Activated T-cell treated with anti-CD3 and anti-CD28 coated beads, Interleukin-2, amount 50 U/mL, for 24 hours (primary cell): Measurements from ENCODE around the gene GRM4.

Experiments used
- DNase-seq: peaks from one replicate; pipeline ENCODE4 v3.0.0-alpha.2; 2020
- H3K27ac Mint-ChIP-seq: 2 replicates; pipeline ENCODE4 v1.8.0; 2020; ENCODE audit warnings: mild to moderate bottlenecking, mixed read lengths
- H3K27me3 Mint-ChIP-seq: 2 replicates; pipeline ENCODE4 v1.8.0; 2020; ENCODE audit warnings: mixed read lengths
- H3K36me3 Mint-ChIP-seq: 2 replicates; pipeline ENCODE4 v1.8.0; 2020; ENCODE audit warnings: low read depth, mixed read lengths
- H3K4me1 Mint-ChIP-seq: 2 replicates; pipeline ENCODE4 v1.8.0; 2020; ENCODE audit warnings: low read depth, mixed read lengths
- H3K4me3 Mint-ChIP-seq: 2 replicates; pipeline ENCODE4 v1.8.0; 2020; ENCODE audit warnings: mild to moderate bottlenecking, moderate library complexity, mixed read lengths
- H3K9me3 Mint-ChIP-seq: 2 replicates; pipeline ENCODE4 v1.8.0; 2020; ENCODE audit warnings: mixed read lengths

Gene GRM4

DNA sequence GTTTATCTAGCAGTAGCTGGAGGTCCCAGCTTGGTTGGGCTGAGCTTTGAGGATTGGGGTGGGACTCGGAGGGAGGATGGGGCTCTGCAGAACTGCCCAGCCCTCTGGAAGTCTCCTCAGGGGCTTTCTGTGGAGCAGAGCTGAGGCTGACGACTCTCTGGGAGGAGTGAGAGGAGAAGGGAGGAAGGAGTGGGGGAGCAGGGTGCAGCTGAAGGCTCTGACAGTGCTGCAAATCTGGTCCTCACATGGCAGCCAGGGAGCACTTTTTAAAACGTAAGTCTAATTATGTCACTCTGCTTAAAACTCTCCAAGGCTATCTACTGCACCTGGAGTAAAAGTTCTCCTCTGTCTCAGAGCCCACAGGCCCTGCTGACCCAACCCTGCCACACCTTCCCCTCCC is 32.4 kb downstream of the GRM4 start:
- H3K27ac Mint-ChIP-seq: no peak overlapping the region
- H3K27me3 Mint-ChIP-seq: peaks cover 35% of the 10 kb centered on the region

DNA sequence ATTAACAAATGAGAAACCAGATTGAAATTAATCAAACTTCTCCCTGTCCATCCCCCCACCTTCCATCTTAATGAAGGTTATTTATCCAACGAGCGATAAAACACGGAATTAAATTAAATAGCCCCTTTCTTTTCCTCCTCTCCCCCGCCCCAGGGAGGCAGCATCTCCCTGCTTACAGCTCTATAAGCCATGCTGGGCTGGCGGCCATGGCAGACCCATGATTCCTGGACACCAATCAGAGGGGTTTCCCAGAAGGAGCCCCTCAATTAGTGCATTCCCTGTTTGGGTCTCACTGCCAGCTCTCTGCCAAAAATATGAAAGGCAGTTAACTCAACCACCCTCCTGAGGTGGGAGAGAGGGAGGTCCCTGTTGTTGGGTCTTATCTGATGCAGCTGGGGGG is 33.8 kb downstream of the GRM4 start:
- Mint-ChIP-seq H3K27ac (no peak overlapping the region), H3K4me3 (no peak overlapping the region), H3K27me3 (peaks cover 35% of the 10 kb centered on the region), H3K9me3 (no peaks in the 10 kb centered on the region), H3K4me1 (no peaks in the 10 kb centered on the region), H3K36me3 (no peaks in the 10 kb centered on the region)
- no peak for DNase-seq

More for the DNA sequence above, 32.4 kb downstream of the GRM4 start:
- Mint-ChIP-seq H3K9me3 (no peaks in the 10 kb centered on the region), H3K4me3 (no peak overlapping the region), H3K36me3 (no peaks in the 10 kb centered on the region), H3K4me1 (no peaks in the 10 kb centered on the region)
- DNase-seq: no peak

DNA sequence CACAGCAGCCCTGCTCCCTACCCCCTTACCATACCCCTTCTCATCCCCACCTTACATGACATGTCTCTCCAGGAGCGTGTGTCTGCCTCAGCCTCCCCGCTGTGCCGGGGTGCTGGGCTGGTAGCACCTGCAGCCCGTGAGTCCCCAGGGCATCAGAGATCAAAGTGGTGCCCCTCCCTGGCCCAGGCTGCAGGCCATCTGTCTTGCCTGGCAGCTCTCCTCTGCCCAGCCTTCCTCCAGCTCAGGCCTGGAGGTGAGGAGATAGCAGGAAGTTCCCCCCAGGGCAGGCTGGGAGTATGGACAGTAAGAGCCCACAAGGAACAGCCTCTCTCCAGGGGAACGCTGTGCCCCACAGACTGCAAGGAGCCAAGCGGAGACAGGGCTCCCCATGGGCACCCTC is 35.3 kb downstream of the GRM4 start:
- Mint-ChIP-seq H3K9me3 (no peaks in the 10 kb centered on the region), H3K27me3 (peaks cover 36% of the 10 kb centered on the region), H3K4me1 (no peaks in the 10 kb centered on the region), H3K4me3 (no peak overlapping the region), H3K27ac (no peak overlapping the region), H3K36me3 (no peaks in the 10 kb centered on the region)
- DNase-seq: no peak

DNA sequence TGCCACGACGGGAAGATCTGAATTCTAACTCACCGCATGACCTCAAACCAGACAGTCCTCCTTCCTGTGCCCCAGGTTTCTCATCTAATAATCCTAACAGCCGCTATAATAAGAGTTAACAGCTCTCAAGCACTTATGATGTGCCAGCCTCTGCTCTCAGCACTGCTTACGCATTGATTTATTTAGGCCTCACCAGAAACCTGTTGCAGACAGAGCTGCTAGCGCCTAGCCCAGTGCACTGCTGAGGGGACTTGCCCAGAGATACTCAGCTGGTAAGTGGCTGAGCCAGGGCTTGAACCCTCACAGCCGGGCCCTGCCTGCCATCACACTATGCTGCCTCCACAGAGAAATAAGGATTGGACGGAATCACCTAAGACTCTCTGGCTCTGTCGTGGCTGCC is 37.7 kb downstream of the GRM4 start:
- DNase-seq: no peak
- no peak overlapping the region for H3K4me3 Mint-ChIP-seq
- H3K36me3 Mint-ChIP-seq: no peaks in the 10 kb centered on the region
- H3K9me3 Mint-ChIP-seq: no peaks in the 10 kb centered on the region
- H3K4me1 Mint-ChIP-seq: no peaks in the 10 kb centered on the region
- H3K27me3 Mint-ChIP-seq: peaks cover 28% of the 10 kb centered on the region
- H3K27ac Mint-ChIP-seq: no peak overlapping the region

DNA sequence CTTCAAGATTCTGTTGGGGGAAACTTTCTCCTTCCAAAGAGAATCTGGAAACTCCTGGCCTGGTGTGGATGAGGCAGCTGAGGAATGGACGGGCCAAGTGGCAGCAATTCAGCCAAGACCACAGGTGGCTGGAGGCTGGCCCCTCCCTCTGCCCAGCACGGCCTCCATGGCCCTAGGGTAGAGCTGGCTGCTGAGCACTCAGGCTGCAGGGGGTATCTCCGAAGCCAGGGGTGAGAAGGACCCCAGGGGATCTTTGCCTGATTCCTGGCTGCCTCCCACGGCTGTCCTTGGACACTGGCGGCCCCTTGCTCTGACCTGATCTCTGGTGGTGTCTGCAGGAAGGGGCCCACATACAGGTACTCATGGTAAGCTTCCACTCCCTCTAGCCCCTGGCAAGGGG is 39.0 kb downstream of the GRM4 start:
- Mint-ChIP-seq H3K4me1 (no peaks in the 10 kb centered on the region), H3K9me3 (no peaks in the 10 kb centered on the region), H3K27me3 (peaks cover 19% of the 10 kb centered on the region), H3K27ac (no peak overlapping the region), H3K4me3 (no peak overlapping the region), H3K36me3 (no peaks in the 10 kb centered on the region)
- no peak for DNase-seq

DNA sequence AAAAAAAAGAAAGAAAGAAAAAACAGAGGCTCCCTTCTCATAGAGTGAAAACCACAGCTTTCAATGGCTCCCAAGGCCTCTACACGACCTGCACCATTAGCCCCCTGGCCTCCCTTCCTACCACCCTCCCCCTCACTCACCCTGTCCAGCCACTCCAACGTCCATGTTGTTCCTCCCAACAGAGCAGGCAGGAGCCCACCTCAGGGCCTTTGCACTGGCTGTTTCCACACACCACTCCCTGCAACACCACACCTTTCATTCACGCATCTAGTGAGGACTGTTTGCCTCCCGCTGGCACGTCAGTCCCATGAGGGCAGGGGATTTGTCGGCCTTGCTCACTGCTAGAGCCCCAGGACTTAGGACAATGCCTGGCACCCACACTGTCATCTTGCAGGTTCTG is 39.5 kb downstream of the GRM4 start:
- Mint-ChIP-seq H3K4me3 (no peak overlapping the region), H3K27me3 (peaks cover 19% of the 10 kb centered on the region), H3K36me3 (no peaks in the 10 kb centered on the region), H3K4me1 (no peaks in the 10 kb centered on the region), H3K9me3 (no peaks in the 10 kb centered on the region), H3K27ac (no peak overlapping the region)
- DNase-seq: no peak

DNA sequence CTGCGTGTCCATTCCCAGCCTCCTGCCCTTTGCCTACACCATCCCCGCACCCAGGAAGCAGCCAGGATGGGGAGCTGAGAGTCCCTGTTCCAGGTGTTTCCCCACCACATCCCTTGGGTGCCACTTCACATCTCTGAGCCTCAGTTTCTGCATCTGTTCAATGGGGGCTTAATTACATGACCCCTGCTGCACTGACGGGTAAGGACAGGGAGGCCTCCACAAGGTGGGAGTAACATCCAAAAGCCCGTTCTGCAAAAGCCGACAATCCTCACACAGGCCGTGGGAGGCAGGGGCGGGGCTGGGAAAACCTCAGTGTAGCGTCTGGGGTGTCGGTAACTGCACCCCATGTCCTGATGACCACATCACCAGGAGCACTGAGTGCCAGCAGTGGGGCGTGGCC is 41.3 kb downstream of the GRM4 start:
- peaks cover 9% of the 10 kb centered on the region for H3K27me3 Mint-ChIP-seq
- H3K4me1 Mint-ChIP-seq: no peaks in the 10 kb centered on the region
- no peaks in the 10 kb centered on the region for H3K9me3 Mint-ChIP-seq
- no peaks in the 10 kb centered on the region for H3K36me3 Mint-ChIP-seq
- no peak overlapping the region for H3K4me3 Mint-ChIP-seq
- no peak for DNase-seq
- H3K27ac Mint-ChIP-seq: no peak overlapping the region

DNA sequence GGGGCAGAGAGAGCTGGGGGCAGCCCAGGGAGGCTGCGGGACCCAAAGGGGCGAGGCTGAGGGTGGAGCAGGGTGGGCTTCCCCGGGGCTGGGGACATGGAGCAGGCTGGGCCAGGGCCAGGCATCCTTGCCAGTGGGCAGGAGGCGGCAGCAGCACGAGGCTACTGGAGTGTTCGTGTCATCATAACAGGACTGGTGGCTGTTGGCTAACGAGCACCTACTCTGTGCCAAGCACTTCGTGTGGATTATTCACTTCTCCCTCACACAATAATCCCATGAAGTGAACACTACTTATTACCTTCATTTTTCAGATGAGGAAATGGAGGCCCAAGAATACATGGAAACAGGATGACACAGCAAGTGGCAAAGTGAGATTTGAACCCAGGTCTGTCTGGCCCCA is 41.7 kb downstream of the GRM4 start:
- peaks cover 9% of the 10 kb centered on the region for H3K27me3 Mint-ChIP-seq
- no peak for DNase-seq

DNA sequence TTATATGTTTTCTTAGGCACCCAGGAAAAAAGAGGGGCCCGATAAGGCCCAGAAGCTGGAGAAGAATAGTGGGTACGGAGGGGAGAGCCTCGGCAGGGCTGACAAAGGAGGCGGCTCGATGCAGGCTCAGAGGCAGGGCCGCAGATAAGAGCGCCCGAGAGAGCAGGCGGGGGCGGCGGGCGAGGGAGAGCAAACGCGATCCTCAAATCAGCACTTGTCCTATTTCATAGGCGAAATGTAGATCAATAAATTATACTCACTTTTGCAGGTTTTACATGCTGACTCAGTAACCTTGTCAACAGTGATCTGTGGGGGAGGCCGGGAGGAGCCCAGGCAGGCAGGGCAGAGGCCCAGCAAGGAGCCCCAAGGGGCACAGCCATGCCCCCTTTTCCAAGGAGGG is 42.6 kb downstream of the GRM4 start:
- Mint-ChIP-seq H3K9me3 (no peaks in the 10 kb centered on the region), H3K27me3 (peaks cover 9% of the 10 kb centered on the region), H3K4me1 (no peaks in the 10 kb centered on the region), H3K4me3 (no peak overlapping the region), H3K27ac (no peak overlapping the region), H3K36me3 (no peaks in the 10 kb centered on the region)
- no peak for DNase-seq

More for the DNA sequence above, 41.7 kb downstream of the GRM4 start:
- Mint-ChIP-seq H3K36me3 (no peaks in the 10 kb centered on the region), H3K4me3 (no peak overlapping the region), H3K9me3 (no peaks in the 10 kb centered on the region), H3K27ac (no peak overlapping the region), H3K4me1 (no peaks in the 10 kb centered on the region)

DNA sequence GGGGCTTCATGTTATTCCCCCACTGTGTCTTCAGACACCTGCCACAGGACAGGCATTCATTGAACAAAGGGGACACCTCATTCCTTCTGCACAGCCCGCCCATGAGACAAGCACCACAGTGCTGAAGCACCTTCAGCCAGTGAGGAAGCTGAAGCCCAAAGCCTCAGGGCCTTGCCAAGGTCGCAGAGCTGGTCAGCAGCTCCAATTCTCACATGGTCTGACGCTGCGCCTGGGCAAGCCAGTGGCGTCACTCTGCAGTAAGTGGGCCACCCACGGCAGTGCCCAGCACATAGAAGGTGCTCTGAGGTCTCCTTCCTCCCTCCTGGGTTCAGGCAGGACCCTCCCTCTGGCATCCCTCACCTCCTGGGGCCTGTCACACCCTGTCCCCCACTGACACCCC is 43.2 kb downstream of the GRM4 start:
- H3K27ac Mint-ChIP-seq: no peak overlapping the region
- no peaks in the 10 kb centered on the region for H3K9me3 Mint-ChIP-seq
- H3K4me3 Mint-ChIP-seq: no peak overlapping the region
- DNase-seq: no peak
- H3K27me3 Mint-ChIP-seq: peaks cover 10% of the 10 kb centered on the region
- no peaks in the 10 kb centered on the region for H3K4me1 Mint-ChIP-seq
- H3K36me3 Mint-ChIP-seq: no peaks in the 10 kb centered on the region

DNA sequence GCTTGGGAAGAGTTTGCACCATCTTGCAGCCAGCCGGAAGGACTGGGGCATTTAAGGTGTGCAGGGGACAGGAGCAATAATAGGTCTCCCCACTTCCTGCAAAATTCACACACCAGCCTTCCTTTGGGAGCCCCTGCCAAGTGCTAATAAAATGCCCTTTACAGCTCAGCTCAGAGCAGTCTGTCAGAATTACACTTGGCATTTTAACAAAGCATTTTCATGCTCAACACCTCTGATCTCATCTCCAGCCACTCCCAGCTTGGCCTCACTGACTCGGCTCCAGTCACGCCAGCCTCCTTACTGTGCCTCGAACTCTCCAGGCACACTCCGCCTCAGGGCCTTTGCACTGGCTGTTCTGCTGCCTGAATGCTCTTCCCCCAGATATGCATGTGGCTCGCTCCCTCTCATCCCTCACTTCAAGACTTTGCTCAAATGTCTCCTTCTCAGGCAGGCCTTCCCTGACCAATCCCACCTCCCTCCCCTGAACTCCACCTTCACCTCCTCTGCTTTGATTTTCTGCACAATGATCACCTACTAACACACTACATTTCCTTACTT is 43.7 kb downstream of the GRM4 start:
- H3K36me3 Mint-ChIP-seq: no peaks in the 10 kb centered on the region

DNA sequence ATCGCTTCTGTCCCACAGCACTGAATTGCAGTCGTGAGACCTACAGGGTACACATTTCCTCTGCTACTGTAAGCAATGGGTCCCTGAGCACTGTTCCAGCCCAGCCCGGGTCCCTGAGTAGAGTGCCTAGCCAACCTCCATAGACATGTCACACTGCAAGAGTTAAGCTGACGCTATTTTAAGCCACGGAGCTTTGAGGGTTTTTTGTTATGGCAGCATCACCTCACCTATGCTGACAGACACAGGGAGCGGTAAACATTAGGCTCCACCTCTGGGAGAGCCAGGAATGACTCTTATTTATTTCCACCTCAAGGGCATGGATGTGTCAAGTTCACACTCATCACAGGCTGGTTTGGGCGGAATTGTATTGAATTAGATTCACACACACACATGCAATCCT is 45.1 kb downstream of the GRM4 start:
- peaks cover 20% of the 10 kb centered on the region for H3K27me3 Mint-ChIP-seq
- no peaks in the 10 kb centered on the region for H3K4me1 Mint-ChIP-seq
- H3K4me3 Mint-ChIP-seq: no peak overlapping the region
- no peaks in the 10 kb centered on the region for H3K9me3 Mint-ChIP-seq
- H3K36me3 Mint-ChIP-seq: no peaks in the 10 kb centered on the region
- H3K27ac Mint-ChIP-seq: no peak overlapping the region
- DNase-seq: no peak

More for the DNA sequence above, 43.7 kb downstream of the GRM4 start:
- Mint-ChIP-seq H3K4me3 (no peak overlapping the region), H3K4me1 (no peaks in the 10 kb centered on the region), H3K9me3 (no peaks in the 10 kb centered on the region), H3K27me3 (peaks cover 10% of the 10 kb centered on the region), H3K27ac (no peak overlapping the region)
- no peak for DNase-seq

DNA sequence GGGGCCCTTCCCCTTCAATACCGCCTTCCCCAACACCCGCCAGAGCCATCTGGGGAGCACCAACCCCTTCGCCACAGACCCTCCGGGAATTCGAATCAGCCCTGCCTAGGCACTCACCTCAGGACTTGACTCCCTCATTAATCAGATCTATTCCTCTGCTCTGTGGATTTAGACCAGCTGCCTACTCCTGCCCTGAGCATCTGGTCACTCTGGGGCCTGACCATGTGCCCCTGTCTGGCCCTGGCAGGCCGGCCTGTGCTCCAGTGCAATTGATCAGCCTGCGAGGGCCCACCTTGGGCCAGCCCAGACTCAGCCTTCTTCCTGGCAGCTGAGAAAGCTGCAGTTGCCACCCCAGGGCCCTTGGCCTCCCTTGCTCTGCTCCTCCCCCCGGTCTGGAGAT is 46.0 kb downstream of the GRM4 start:
- no peaks in the 10 kb centered on the region for H3K9me3 Mint-ChIP-seq
- no peak for DNase-seq
- H3K27ac Mint-ChIP-seq: no peak overlapping the region
- no peak overlapping the region for H3K4me3 Mint-ChIP-seq
- no peaks in the 10 kb centered on the region for H3K4me1 Mint-ChIP-seq
- H3K27me3 Mint-ChIP-seq: peaks cover 25% of the 10 kb centered on the region
- no peaks in the 10 kb centered on the region for H3K36me3 Mint-ChIP-seq

DNA sequence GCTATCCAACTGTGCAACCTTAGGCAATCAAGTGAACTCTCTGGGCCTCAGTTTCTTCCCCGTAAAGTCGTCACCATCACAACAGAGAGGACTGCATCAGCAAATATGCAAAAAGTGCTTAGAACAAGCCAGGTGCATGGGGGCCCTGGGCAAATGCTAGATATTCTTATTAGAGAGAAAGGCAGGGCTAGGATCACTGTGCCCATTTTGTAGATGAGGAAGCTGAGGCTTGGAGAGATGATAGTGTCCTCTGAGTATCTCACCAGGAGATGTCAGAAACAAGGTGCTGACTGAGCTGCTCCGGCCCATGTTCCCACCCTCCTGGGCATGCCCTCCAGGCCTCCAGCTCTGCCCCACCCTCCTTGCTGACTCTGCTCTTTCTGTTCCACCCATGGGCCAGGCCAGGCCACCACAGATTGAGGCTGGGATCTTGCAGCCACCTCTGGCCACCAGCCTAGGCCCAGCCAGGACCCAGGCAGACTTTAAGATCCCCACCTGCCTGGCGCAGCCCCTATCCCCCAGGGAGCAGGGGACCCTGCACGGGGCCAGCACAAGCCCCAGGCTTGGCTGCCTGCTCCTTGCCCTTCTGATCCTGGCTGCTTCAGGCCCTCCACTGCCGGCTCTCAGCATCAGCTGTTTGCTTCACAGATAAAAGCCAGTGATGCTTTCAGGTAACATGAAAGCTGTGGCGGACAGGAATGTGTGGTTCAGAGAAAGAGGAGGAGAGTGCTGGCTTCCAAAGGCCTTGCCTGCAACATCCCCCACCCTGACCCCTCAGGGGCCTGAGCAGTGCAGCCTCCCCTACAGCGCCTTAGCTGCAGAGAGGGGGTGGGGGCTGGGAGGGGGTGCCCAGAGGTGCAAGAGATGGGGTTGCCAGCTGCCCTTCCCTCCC is 47.6 kb downstream of the GRM4 start:
- no peaks in the 10 kb centered on the region for H3K4me1 Mint-ChIP-seq
- no peak overlapping the region for H3K4me3 Mint-ChIP-seq
- H3K27ac Mint-ChIP-seq: no peak overlapping the region
- no peak for DNase-seq
- H3K9me3 Mint-ChIP-seq: no peaks in the 10 kb centered on the region
- H3K27me3 Mint-ChIP-seq: peaks cover 35% of the 10 kb centered on the region
- H3K36me3 Mint-ChIP-seq: no peaks in the 10 kb centered on the region

DNA sequence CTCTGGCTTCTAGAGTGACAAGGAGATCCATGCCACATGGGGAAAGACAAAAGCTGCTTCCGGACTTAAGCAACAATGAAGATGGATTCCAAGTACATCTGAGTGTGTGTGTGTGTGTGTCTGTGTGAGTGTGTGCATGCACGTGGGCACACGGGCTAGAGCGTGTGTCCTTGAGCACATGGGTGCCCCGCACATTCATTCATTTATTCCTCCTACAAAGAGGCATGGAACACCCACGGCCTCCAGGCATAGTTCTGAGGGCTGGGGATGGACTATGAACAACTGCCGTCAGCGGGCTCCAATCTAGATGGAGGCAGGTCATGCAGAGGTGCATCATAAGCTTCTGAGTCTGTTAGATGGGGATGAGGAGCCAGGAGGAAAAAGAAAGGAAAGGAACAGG is 49.1 kb downstream of the GRM4 start:
- no peak overlapping the region for H3K27ac Mint-ChIP-seq
- H3K4me1 Mint-ChIP-seq: no peaks in the 10 kb centered on the region
- no peaks in the 10 kb centered on the region for H3K9me3 Mint-ChIP-seq
- no peak overlapping the region for H3K4me3 Mint-ChIP-seq
- peaks cover 36% of the 10 kb centered on the region for H3K27me3 Mint-ChIP-seq
- no peaks in the 10 kb centered on the region for H3K36me3 Mint-ChIP-seq
- DNase-seq: no peak
